ENCODE results near the gene KDM2A.
A peak's percentile ranks its signal among the peaks of the same experiment; 100 is the strongest.

DNA sequence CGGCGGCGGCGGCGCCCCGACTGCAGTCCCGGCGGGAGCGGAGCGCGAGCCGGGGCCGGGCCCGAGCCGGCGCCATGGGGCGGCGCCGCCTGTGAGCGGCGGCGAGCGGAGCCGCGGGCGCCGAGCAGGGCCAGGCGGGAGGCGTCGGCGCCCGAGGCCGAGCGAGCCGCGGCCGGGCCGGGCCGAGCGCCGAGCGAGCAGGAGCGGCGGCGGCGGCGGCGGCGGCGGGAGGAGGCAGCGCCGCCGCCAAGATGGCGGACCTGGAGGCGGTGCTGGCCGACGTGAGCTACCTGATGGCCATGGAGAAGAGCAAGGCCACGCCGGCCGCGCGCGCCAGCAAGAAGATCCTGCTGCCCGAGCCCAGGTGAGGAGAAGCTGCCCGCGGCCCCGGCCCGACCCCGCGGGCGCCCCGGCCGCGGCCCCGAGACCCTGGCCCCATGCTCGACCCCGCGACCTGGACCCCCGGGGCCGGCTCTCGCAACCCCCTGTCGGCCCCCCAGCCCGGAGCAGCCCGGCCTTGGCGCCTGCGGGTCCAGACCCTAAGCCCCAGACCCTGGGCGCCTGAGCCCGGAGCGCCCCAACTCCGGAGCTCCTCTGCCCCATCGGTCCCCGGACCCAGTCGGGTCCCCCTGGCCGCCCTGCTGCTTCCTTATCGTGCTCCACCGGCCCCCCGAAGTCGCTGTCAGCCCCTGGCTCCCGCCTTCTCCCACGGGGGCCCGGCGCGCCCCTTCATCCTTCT, 147.6 kb downstream of the KDM2A start, which contains the start of gene GRK2:
- TF ChIP-seq, protein P1, sequence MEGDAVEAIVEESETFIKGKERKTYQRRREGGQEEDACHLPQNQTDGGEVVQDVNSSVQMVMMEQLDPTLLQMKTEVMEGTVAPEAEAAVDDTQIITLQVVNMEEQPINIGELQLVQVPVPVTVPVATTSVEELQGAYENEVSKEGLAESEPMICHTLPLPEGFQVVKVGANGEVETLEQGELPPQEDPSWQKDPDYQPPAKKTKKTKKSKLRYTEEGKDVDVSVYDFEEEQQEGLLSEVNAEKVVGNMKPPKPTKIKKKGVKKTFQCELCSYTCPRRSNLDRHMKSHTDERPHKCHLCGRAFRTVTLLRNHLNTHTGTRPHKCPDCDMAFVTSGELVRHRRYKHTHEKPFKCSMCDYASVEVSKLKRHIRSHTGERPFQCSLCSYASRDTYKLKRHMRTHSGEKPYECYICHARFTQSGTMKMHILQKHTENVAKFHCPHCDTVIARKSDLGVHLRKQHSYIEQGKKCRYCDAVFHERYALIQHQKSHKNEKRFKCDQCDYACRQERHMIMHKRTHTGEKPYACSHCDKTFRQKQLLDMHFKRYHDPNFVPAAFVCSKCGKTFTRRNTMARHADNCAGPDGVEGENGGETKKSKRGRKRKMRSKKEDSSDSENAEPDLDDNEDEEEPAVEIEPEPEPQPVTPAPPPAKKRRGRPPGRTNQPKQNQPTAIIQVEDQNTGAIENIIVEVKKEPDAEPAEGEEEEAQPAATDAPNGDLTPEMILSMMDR (IDR thresholded peaks at IDR 0.05; ENCODE audit: low read depth, low read length), result no peak
- TF ChIP-seq POLR2A (IDR thresholded peaks at IDR 0.05; ENCODE audit: extremely low read depth, insufficient read length) (peak; percentile 38), MYC (IDR thresholded peaks at IDR 0.05; ENCODE audit: low read depth, low read length) (no peak)

Measured in NB4 (cell line).